Mesendoderm (in vitro differentiated cells): ENCODE results near the gene PKDREJ.

Source experiments
- DNase-seq: peaks from one replicate; pipeline ENCODE4 v3.0.0; 2013
- H2AK5ac ChIP-seq: 2 replicates; pipeline ENCODE4 v1.6.1; 2013; ENCODE audit warnings: low read length, inconsistent platforms
- H2BK120ac ChIP-seq: 2 replicates; pipeline ENCODE4 v1.6.1; 2013; ENCODE audit warnings: low read depth, mild to moderate bottlenecking, low read length, moderate library complexity, mixed read lengths
- H2BK15ac ChIP-seq: replicated peaks from 2 replicates; pipeline ENCODE4 v1.6.1; 2013; ENCODE audit warnings: low read depth, mild to moderate bottlenecking, moderate library complexity
- H2BK5ac ChIP-seq: 2 replicates; pipeline ENCODE4 v1.6.1; 2013; ENCODE audit warnings: low read length, inconsistent platforms
- H3K18ac ChIP-seq: 2 replicates; pipeline ENCODE4 v1.6.1; 2013; ENCODE audit warnings: mild to moderate bottlenecking, low read length, mixed read lengths
- H3K23ac ChIP-seq: one replicate; pipeline ENCODE4 v1.6.1; 2013; ENCODE audit warnings: low read length
- H3K27ac ChIP-seq: 2 replicates; pipeline ENCODE4 v1.5.1; 2013; ENCODE audit warnings: low read depth, mild to moderate bottlenecking, inconsistent platforms, low read length, moderate library complexity
- H3K27me3 ChIP-seq: 2 replicates; pipeline ENCODE4 v1.6.1; 2013; ENCODE audit warnings: low read length, control low read depth, mild to moderate bottlenecking, inconsistent platforms; ENCODE audit not compliant: insufficient read depth, poor library complexity
- H3K36me3 ChIP-seq: 2 replicates; pipeline ENCODE4 v1.6.1; 2013; ENCODE audit warnings: low read length, inconsistent platforms; ENCODE audit not compliant: control insufficient read depth, insufficient read depth
- H3K4ac ChIP-seq: one replicate; pipeline ENCODE4 v1.6.1; 2013; ENCODE audit warnings: low read depth, mild to moderate bottlenecking, low read length, moderate library complexity
- H3K4me1 ChIP-seq: 2 replicates; pipeline ENCODE4 v1.6.1; 2013; ENCODE audit warnings: low read depth, low read length, inconsistent platforms; ENCODE audit not compliant: control insufficient read depth
- H3K4me2 ChIP-seq: 2 replicates; pipeline ENCODE4 v1.6.1; 2013; ENCODE audit warnings: low read length
- H3K4me3 ChIP-seq: 2 replicates; pipeline ENCODE4 v1.5.1; 2013; ENCODE audit warnings: mild to moderate bottlenecking, low read length
- H3K56ac ChIP-seq: one replicate; pipeline ENCODE4 v1.6.1; 2013; ENCODE audit warnings: low read length
- H3K79me1 ChIP-seq: 2 replicates; pipeline ENCODE4 v1.6.1; 2013; ENCODE audit warnings: low read length, inconsistent platforms
- H3K79me2 ChIP-seq: 2 replicates; pipeline ENCODE4 v1.6.1; 2013; ENCODE audit warnings: mild to moderate bottlenecking, low read length; ENCODE audit not compliant: control insufficient read depth, insufficient read depth
- H3K9ac ChIP-seq: 2 replicates; pipeline ENCODE4 v1.6.1; 2013; ENCODE audit warnings: low read length, inconsistent platforms
- H4K5ac ChIP-seq: one replicate; pipeline ENCODE4 v1.6.1; 2013; ENCODE audit warnings: low read length
- H4K8ac ChIP-seq: one replicate; pipeline ENCODE4 v1.6.1; 2013; ENCODE audit warnings: low read depth, mild to moderate bottlenecking, control low read depth, low read length, moderate library complexity
- WGBS: extraction: QIAGEN DNeasy Blood & Tissue Kit; methylation state at CpG from one replicate; pipeline ENCODE4 v1.1.7; 2013; ENCODE audit warnings: low lambda C conversion rate, missing lambda C conversion rate; ENCODE audit not compliant: insufficient coverage; ENCODE audit errors: extremely low coverage; 5-methylcytosine and 5-hydroxymethylcytosine counted together

PKDREJ gene

GRCh38 chr22:46234969-46235368 is 28.2 kb downstream of the PKDREJ start:
- H3K79me1 ChIP-seq: no peaks in the 10 kb centered on the region
- H3K56ac ChIP-seq: no peak overlapping the region
- WGBS: no CpG with 5 or more reads among the region's 12 CpGs
- no peak overlapping the region for H2BK120ac ChIP-seq
- no peak overlapping the region for H4K8ac ChIP-seq
- H3K4me2 ChIP-seq: no peak overlapping the region
- no peaks in the 10 kb centered on the region for H3K4me1 ChIP-seq
- H3K27ac ChIP-seq: no peak overlapping the region
- H2BK5ac ChIP-seq: no peak overlapping the region
- H3K79me2 ChIP-seq: no peaks in the 10 kb centered on the region
- no peaks in the 10 kb centered on the region for H3K36me3 ChIP-seq
- H3K4ac ChIP-seq: no peak overlapping the region
- H3K27me3 ChIP-seq: no peaks in the 10 kb centered on the region
- H3K23ac ChIP-seq: no peak overlapping the region
- H4K5ac ChIP-seq: no peak overlapping the region
- no peak overlapping the region for H3K18ac ChIP-seq
- DNase-seq: no peak
- H2BK15ac ChIP-seq: no peak overlapping the region
- no peak overlapping the region for H2AK5ac ChIP-seq
- H3K4me3 ChIP-seq: no peak overlapping the region
- no peak overlapping the region for H3K9ac ChIP-seq

GRCh38 chr22:46233231-46233630 is 29.9 kb downstream of the PKDREJ start:
- no CpG with 5 or more reads among the region's 9 CpGs for WGBS
- Histone ChIP-seq H3K27me3 (no peaks in the 10 kb centered on the region), H3K4me2 (no peak overlapping the region), H4K5ac (no peak overlapping the region), H4K8ac (no peak overlapping the region), H3K4me1 (no peaks in the 10 kb centered on the region), H3K27ac (no peak overlapping the region), H3K9ac (no peak overlapping the region), H2BK120ac (no peak overlapping the region), H2BK15ac (no peak overlapping the region), H3K18ac (no peak overlapping the region), H3K79me2 (no peaks in the 10 kb centered on the region), H3K56ac (no peak overlapping the region), H3K23ac (no peak overlapping the region), H2AK5ac (no peak overlapping the region), H3K79me1 (no peaks in the 10 kb centered on the region), H3K4ac (no peak overlapping the region), H3K4me3 (no peak overlapping the region), H2BK5ac (no peak overlapping the region), H3K36me3 (no peaks in the 10 kb centered on the region)
- no peak for DNase-seq

GRCh38 chr22:46230262-46230901 is 32.8 kb downstream of the PKDREJ start:
- no peak overlapping the region for H3K4me2 ChIP-seq
- WGBS: no CpG with 5 or more reads among the region's 13 CpGs
- H3K9ac ChIP-seq: no peak overlapping the region
- no peak overlapping the region for H3K27ac ChIP-seq
- no peaks in the 10 kb centered on the region for H3K79me1 ChIP-seq
- H2BK120ac ChIP-seq: no peak overlapping the region
- H3K4ac ChIP-seq: no peak overlapping the region
- H3K56ac ChIP-seq: no peak overlapping the region
- no peak overlapping the region for H4K5ac ChIP-seq
- no peaks in the 10 kb centered on the region for H3K4me1 ChIP-seq
- no peak overlapping the region for H3K18ac ChIP-seq
- H3K23ac ChIP-seq: no peak overlapping the region
- no peaks in the 10 kb centered on the region for H3K36me3 ChIP-seq
- no peaks in the 10 kb centered on the region for H3K79me2 ChIP-seq
- H2AK5ac ChIP-seq: no peak overlapping the region
- no peak overlapping the region for H2BK5ac ChIP-seq
- H2BK15ac ChIP-seq: no peak overlapping the region
- no peaks in the 10 kb centered on the region for H3K27me3 ChIP-seq
- DNase-seq: no peak
- H3K4me3 ChIP-seq: no peak overlapping the region
- no peak overlapping the region for H4K8ac ChIP-seq

GRCh38 chr22:46229701-46230100 is 33.4 kb downstream of the PKDREJ start:
- no peak overlapping the region for H3K4ac ChIP-seq
- no CpG with 5 or more reads among the region's 8 CpGs for WGBS
- no peak overlapping the region for H3K4me3 ChIP-seq
- no peaks in the 10 kb centered on the region for H3K79me1 ChIP-seq
- H3K23ac ChIP-seq: no peak overlapping the region
- H2BK15ac ChIP-seq: no peak overlapping the region
- no peak overlapping the region for H3K56ac ChIP-seq
- H2AK5ac ChIP-seq: no peak overlapping the region
- no peak overlapping the region for H3K4me2 ChIP-seq
- no peak overlapping the region for H3K27ac ChIP-seq
- H3K18ac ChIP-seq: no peak overlapping the region
- no peak overlapping the region for H2BK120ac ChIP-seq
- no peaks in the 10 kb centered on the region for H3K27me3 ChIP-seq
- H3K9ac ChIP-seq: no peak overlapping the region
- H3K79me2 ChIP-seq: no peaks in the 10 kb centered on the region
- no peaks in the 10 kb centered on the region for H3K4me1 ChIP-seq
- H4K8ac ChIP-seq: no peak overlapping the region
- H3K36me3 ChIP-seq: no peaks in the 10 kb centered on the region
- no peak overlapping the region for H4K5ac ChIP-seq
- DNase-seq: no peak
- no peak overlapping the region for H2BK5ac ChIP-seq

- Histone ChIP-seq H3K27me3 (no peaks in the 10 kb centered on the region), H3K18ac (no peak overlapping the region), H2BK5ac (no peak overlapping the region), H3K9ac (no peak overlapping the region), H2BK120ac (no peak overlapping the region), H3K4me3 (no peak overlapping the region), H3K4me2 (no peak overlapping the region), H3K56ac (no peak overlapping the region), H4K5ac (no peak overlapping the region), H3K23ac (no peak overlapping the region), H3K36me3 (no peaks in the 10 kb centered on the region), H2BK15ac (no peak overlapping the region), H3K4ac (no peak overlapping the region), H4K8ac (no peak overlapping the region), H3K27ac (no peak overlapping the region), H3K79me1 (no peaks in the 10 kb centered on the region), H3K79me2 (no peaks in the 10 kb centered on the region), H3K4me1 (no peaks in the 10 kb centered on the region), H2AK5ac (no peak overlapping the region)
- no CpG with 5 or more reads among the region's 7 CpGs for WGBS
- DNase-seq: no peak
These were observed 36.6 kb downstream of the PKDREJ start for GRCh38 chr22:46226577-46226976.

- Histone ChIP-seq H3K27ac (no peak overlapping the region), H3K4me3 (no peak overlapping the region), H3K36me3 (no peaks in the 10 kb centered on the region), H3K79me2 (no peaks in the 10 kb centered on the region), H2AK5ac (no peak overlapping the region), H3K4me1 (no peaks in the 10 kb centered on the region), H3K9ac (no peak overlapping the region), H3K4ac (no peak overlapping the region), H3K4me2 (no peak overlapping the region), H3K79me1 (no peaks in the 10 kb centered on the region), H4K5ac (no peak overlapping the region), H2BK5ac (no peak overlapping the region), H4K8ac (no peak overlapping the region), H3K18ac (no peak overlapping the region), H2BK15ac (no peak overlapping the region), H3K23ac (no peak overlapping the region), H3K27me3 (no peaks in the 10 kb centered on the region), H3K56ac (no peak overlapping the region), H2BK120ac (no peak overlapping the region)
- WGBS: no CpG with 5 or more reads among the region's 7 CpGs
- no peak for DNase-seq
These were observed 37.5 kb downstream of the PKDREJ start for GRCh38 chr22:46225631-46226030.
